ENCODE data around the gene SNAPC4. TPM values are rescaled to one million over a fixed set of nuclear protein-coding genes. Genes with fewer than 3 reads are reported as not detected.
A peak's percentile ranks its signal among the peaks of the same experiment; 100 is the strongest.

The SNAPC4 gene
- total RNA-seq, 4 donors from 2014 or later = 6.0 to 14.5 (median 10.1) TPM

GRCh38 chr9:136361047-136361753, 38.8 kb downstream of the SNAPC4 start:
- no peaks in the 10 kb centered on the region for H3K36me3 ChIP-seq
- in situ Hi-C loops (cut with MboI; ENCODE audit: low pct_ligation_motif_present in 1 of 4, low pct_unique_long_range_greater_than_20kb in 1 of 4, low sequenced_read_pairs in 3 of 4) (no loop called here), intact Hi-C loops (cut with DNase I; ENCODE audit: low total_unique reads) (no loop called here)
- H3K27ac ChIP-seq = peak overlapping the region; percentile 68 to 97 (median 96)
- peak in 1 of 3 donors; percentile 47 for TF ChIP-seq POLR2AphosphoS5 (IDR thresholded peaks at IDR 0.05)
- no peak for TF ChIP-seq POLR2A (IDR thresholded peaks at IDR 0.05)
- H3K9me3 ChIP-seq = no peaks in the 10 kb centered on the region
- peaks cover 18 to 31% (median 26%) of the 10 kb centered on the region in 4 donors for H3K4me1 ChIP-seq
- no peaks in the 10 kb centered on the region for H3K27me3 ChIP-seq
- no peak overlapping the region for H3K4me3 ChIP-seq
- WGBS, 2 donors (ENCODE audit: low coverage in 1 of 2) = 59 to 63% methylated on average over 6 to 21 of the region's 43 CpGs
- DNase-seq = no peak

- Histone ChIP-seq H3K27me3 (no peaks in the 10 kb centered on the region), H3K36me3 (no peaks in the 10 kb centered on the region), H3K4me1 (peaks cover 18 to 31% (median 26%) of the 10 kb centered on the region in 4 donors), H3K27ac (peak overlapping the region; percentile 68 to 97 (median 96)), H3K4me3 (no peak overlapping the region), H3K9me3 (no peaks in the 10 kb centered on the region)
- TF ChIP-seq POLR2A (IDR thresholded peaks at IDR 0.05) (no peak), POLR2AphosphoS5 (IDR thresholded peaks at IDR 0.05) (no peak), EP300 (IDR thresholded peaks at IDR 0.05; ENCODE audit: low read depth) (no peak), CTCF (IDR thresholded peaks at IDR 0.05) (no peak)
- intact Hi-C loops (cut with DNase I; ENCODE audit: low total_unique reads) = no loop called here
- WGBS, 2 donors (ENCODE audit: low coverage in 1 of 2) = 90% methylated on average over 30 of the region's 38 CpGs; no CpG with 5 or more reads in 1 of the 2 donors
- in situ Hi-C loops (cut with MboI; ENCODE audit: low pct_ligation_motif_present in 1 of 4, low pct_unique_long_range_greater_than_20kb in 1 of 4, low sequenced_read_pairs in 3 of 4) = no loop called here
- DNase-seq = no peak
Observed at GRCh38 chr9:136359774-136360718, 39.9 kb downstream of the SNAPC4 start.

DNA sequence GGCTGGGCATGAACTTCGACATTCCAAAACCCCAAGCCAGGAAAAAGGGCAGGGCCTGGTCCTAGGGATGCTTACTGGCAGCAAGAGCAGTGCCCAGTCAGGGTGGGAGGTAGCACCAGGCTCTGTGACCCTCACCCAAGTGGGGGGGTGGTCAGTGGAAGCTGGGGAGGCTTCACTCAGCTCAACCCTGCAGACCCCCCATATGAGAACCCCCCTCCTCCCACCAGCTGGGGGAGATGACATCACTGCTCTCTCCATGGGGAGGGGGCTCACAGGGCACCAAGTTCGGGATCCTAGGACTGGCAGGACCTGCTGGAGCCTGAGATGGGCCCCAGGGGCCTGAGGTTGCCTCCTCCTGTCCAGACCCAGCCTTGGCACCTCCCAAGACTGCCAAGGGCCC, 41.1 kb downstream of the SNAPC4 start:
- peaks cover 19 to 32% (median 25%) of the 10 kb centered on the region in 4 donors for H3K4me1 ChIP-seq
- intact Hi-C loops (cut with DNase I; ENCODE audit: low total_unique reads) (no loop called here), in situ Hi-C loops (cut with MboI; ENCODE audit: low pct_ligation_motif_present in 1 of 4, low pct_unique_long_range_greater_than_20kb in 1 of 4, low sequenced_read_pairs in 3 of 4) (no loop called here)
- no peak for DNase-seq
- no peaks in the 10 kb centered on the region for H3K36me3 ChIP-seq
- no peaks in the 10 kb centered on the region for H3K27me3 ChIP-seq
- no peaks in the 10 kb centered on the region for H3K9me3 ChIP-seq
- WGBS, 2 donors (ENCODE audit: low coverage in 1 of 2) = 68% methylated on average over 2 of the region's 2 CpGs; no CpG with 5 or more reads in 1 of the 2 donors
- TF ChIP-seq POLR2A (IDR thresholded peaks at IDR 0.05) = no peak
- TF ChIP-seq EP300 (IDR thresholded peaks at IDR 0.05; ENCODE audit: low read depth) = no peak
- TF ChIP-seq CTCF (IDR thresholded peaks at IDR 0.05) = no peak
- TF ChIP-seq POLR2AphosphoS5 (IDR thresholded peaks at IDR 0.05) = no peak
- H3K4me3 ChIP-seq = no peak overlapping the region
- H3K27ac ChIP-seq = no peak overlapping the region

DNA sequence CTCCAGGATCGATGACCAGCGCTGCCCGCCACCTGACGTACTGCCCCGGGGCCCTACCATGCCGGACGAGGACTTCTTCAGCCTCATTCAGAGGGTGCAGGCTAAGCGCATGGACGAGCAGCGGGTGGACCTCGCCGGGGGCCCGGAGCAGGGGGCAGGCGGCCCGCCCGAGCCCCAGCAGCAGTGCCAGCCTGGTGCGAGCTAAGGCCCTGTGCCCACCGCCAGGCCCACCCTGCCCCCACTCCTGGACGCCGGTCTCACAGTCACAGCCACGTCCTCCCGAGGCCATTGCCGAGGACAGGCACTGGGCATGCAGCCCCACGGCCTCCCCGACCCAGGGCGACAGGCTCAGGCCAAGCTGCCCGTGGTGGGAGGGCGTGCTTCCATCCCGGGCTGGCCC, 42.0 kb downstream of the SNAPC4 start:
- DNase-seq = no peak
- Histone ChIP-seq H3K27me3 (no peaks in the 10 kb centered on the region), H3K27ac (no peak overlapping the region), H3K36me3 (no peaks in the 10 kb centered on the region), H3K9me3 (no peaks in the 10 kb centered on the region), H3K4me3 (no peak overlapping the region), H3K4me1 (peaks cover 18 to 30% (median 23%) of the 10 kb centered on the region in 4 donors)
- no peak for TF ChIP-seq EP300 (IDR thresholded peaks at IDR 0.05; ENCODE audit: low read depth)
- no peak for TF ChIP-seq POLR2AphosphoS5 (IDR thresholded peaks at IDR 0.05)
- TF ChIP-seq POLR2A (IDR thresholded peaks at IDR 0.05) = no peak
- no peak for TF ChIP-seq CTCF (IDR thresholded peaks at IDR 0.05)
- WGBS, 2 donors (ENCODE audit: low coverage in 1 of 2) = 89% methylated on average over 28 of the region's 29 CpGs; no CpG with 5 or more reads in 1 of the 2 donors
- in situ Hi-C loops (cut with MboI; ENCODE audit: low pct_ligation_motif_present in 1 of 4, low pct_unique_long_range_greater_than_20kb in 1 of 4, low sequenced_read_pairs in 3 of 4) (no loop called here), intact Hi-C loops (cut with DNase I; ENCODE audit: low total_unique reads) (no loop called here)

All from transverse colon (tissue), 4 donors.